SK-N-MC (cell line): ENCODE measurements around the gene TLN1.

Source experiments
- DNase-seq: peaks from one replicate; pipeline ENCODE4 v3.0.0-alpha.2; 2011; ENCODE audit warnings: low read depth, low spot score
- H3K27ac ChIP-seq: fragments of 200-600 bp; sonication (generic); 2 replicates; pipeline ENCODE4 v1.5.1; 2016; ENCODE audit warnings: mixed run types
- H3K36me3 ChIP-seq: fragments of 200-600 bp; sonication (generic); 2 replicates; pipeline ENCODE4 v1.6.1; 2017; ENCODE audit warnings: antibody characterized with exemption, low read length, mixed read lengths; ENCODE audit not compliant: insufficient read depth
- H3K4me3 ChIP-seq: fragments of 200-600 bp; sonication (generic); 2 replicates; pipeline ENCODE4 v1.5.1; 2016
- H3K9ac ChIP-seq: fragments of 200-600 bp; sonication (generic); 2 replicates; pipeline ENCODE4 v1.8.0; 2017; ENCODE audit warnings: mixed run types, mixed read lengths; ENCODE audit not compliant: insufficient read length
- H3K9me3 ChIP-seq: fragments of 200-600 bp; sonication (generic); 2 replicates; pipeline ENCODE4 v1.6.1; 2017; ENCODE audit warnings: low read depth, mild to moderate bottlenecking, antibody characterized with exemption, low read length, moderate library complexity, mixed read lengths
- EZH2 ChIP-seq: fragments of 200-600 bp; sonication (generic); IDR thresholded peaks from one replicate; pipeline ENCODE4 v1.6.1; 2017; ENCODE audit warnings: antibody characterized with exemption
- FOXP2 ChIP-seq: optimal IDR thresholded peaks from 2 replicates; pipeline ENCODE3; 2011; ENCODE audit warnings: mild to moderate bottlenecking, moderate library complexity; ENCODE audit not compliant: insufficient read depth; ENCODE audit errors: extremely low read length, control extremely low read depth
- POLR2AphosphoS5 ChIP-seq: IDR thresholded peaks from 2 replicates; pipeline ENCODE4 v1.6.1; 2012; ENCODE audit warnings: mild to moderate bottlenecking, low read depth, low read length, borderline replicate concordance

Gene TLN1

DNA sequence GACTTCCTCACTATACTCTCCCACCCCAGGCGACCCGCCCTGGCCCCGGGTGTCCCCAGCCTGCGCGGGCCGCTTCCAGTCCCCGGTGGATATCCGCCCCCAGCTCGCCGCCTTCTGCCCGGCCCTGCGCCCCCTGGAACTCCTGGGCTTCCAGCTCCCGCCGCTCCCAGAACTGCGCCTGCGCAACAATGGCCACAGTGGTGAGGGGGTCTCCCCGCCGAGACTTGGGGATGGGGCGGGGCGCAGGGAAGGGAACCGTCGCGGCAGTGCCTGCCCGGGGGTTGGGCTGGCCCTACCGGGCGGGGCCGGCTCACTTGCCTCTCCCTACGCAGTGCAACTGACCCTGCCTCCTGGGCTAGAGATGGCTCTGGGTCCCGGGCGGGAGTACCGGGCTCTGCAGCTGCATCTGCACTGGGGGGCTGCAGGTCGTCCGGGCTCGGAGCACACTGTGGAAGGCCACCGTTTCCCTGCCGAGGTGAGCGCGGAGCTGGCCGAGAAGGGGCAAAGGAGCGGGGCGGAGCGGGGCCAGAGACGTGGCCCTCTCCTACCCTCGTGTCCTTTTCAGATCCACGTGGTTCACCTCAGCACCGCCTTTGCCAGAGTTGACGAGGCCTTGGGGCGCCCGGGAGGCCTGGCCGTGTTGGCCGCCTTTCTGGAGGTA, 56.1 kb downstream of the TLN1 start:
- H3K27ac ChIP-seq = no peak overlapping the region
- TF ChIP-seq POLR2AphosphoS5 = no peak
- no peak for TF ChIP-seq FOXP2
- TF ChIP-seq EZH2 = no peak
- no peak for DNase-seq
- no peaks in the 10 kb centered on the region for H3K36me3 ChIP-seq
- H3K9ac ChIP-seq = no peak overlapping the region
- no peaks in the 10 kb centered on the region for H3K9me3 ChIP-seq
- H3K4me3 ChIP-seq = no peak overlapping the region

DNA sequence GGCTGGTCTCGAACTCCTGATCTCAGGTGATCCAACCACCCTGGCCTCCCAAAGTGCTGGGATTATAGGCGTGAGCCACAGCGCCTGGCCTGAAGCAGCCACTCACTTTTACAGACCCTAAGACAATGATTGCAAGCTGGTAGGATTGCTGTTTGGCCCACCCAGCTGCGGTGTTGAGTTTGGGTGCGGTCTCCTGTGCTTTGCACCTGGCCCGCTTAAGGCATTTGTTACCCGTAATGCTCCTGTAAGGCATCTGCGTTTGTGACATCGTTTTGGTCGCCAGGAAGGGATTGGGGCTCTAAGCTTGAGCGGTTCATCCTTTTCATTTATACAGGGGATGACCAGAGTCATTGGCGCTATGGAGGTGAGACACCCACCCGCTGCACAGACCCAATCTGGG, 56.8 kb downstream of the TLN1 start:
- Histone ChIP-seq H3K27ac (no peak overlapping the region), H3K4me3 (no peak overlapping the region), H3K9ac (no peak overlapping the region), H3K9me3 (no peaks in the 10 kb centered on the region), H3K36me3 (no peaks in the 10 kb centered on the region)
- TF ChIP-seq FOXP2 = no peak
- TF ChIP-seq POLR2AphosphoS5 = no peak
- TF ChIP-seq EZH2 = no peak
- no peak for DNase-seq

DNA sequence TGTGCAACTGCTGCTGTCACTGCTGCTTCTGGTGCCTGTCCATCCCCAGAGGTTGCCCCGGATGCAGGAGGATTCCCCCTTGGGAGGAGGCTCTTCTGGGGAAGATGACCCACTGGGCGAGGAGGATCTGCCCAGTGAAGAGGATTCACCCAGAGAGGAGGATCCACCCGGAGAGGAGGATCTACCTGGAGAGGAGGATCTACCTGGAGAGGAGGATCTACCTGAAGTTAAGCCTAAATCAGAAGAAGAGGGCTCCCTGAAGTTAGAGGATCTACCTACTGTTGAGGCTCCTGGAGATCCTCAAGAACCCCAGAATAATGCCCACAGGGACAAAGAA, 58.0 kb downstream of the TLN1 start:
- TF ChIP-seq POLR2AphosphoS5 = no peak
- no peak for TF ChIP-seq FOXP2
- TF ChIP-seq EZH2 = no peak
- Histone ChIP-seq H3K9ac (no peak overlapping the region), H3K4me3 (no peak overlapping the region), H3K9me3 (no peaks in the 10 kb centered on the region), H3K36me3 (no peaks in the 10 kb centered on the region), H3K27ac (no peak overlapping the region)
- no peak for DNase-seq

DNA sequence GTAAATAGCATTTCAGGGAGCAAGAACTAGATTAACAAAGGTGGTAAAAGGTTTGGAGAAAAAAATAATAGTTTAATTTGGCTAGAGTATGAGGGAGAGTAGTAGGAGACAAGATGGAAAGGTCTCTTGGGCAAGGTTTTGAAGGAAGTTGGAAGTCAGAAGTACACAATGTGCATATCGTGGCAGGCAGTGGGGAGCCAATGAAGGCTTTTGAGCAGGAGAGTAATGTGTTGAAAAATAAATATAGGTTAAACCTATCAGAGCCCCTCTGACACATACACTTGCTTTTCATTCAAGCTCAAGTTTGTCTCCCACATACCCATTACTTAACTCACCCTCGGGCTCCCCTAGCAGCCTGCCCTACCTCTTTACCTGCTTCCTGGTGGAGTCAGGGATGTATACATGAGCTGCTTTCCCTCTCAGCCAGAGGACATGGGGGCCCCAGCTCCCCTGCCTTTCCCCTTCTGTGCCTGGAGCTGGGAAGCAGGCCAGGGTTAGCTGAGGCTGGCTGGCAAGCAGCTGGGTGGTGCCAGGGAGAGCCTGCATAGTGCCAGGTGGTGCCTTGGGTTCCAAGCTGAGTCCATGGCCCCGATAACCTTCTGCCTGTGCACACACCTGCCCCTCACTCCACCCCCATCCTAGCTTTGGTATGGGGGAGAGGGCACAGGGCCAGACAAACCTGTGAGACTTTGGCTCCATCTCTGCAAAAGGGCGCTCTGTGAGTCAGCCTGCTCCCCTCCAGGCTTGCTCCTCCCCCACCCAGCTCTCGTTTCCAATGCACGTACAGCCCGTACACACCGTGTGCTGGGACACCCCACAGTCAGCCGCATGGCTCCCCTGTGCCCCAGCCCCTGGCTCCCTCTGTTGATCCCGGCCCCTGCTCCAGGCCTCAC, 58.6 kb downstream of the TLN1 start, which contains the start of gene CA9:
Gene CA9 (plus strand): TSS at position 797 of the 893 bp plus-strand sequence. CDS start 32 bp downstream, at position 829.
- H3K9ac ChIP-seq = no peak within 1 kb of the TSS
- H3K9me3 ChIP-seq = no peaks in the 10 kb centered on the region
- no peak within 1 kb of the TSS for H3K27ac ChIP-seq
- H3K36me3 ChIP-seq = no peaks in the 10 kb centered on the region
- TF ChIP-seq EZH2 = no peak
- TF ChIP-seq POLR2AphosphoS5 = no peak
- no peak for TF ChIP-seq FOXP2
- H3K4me3 ChIP-seq = no peak within 1 kb of the TSS
- no peak for DNase-seq

DNA sequence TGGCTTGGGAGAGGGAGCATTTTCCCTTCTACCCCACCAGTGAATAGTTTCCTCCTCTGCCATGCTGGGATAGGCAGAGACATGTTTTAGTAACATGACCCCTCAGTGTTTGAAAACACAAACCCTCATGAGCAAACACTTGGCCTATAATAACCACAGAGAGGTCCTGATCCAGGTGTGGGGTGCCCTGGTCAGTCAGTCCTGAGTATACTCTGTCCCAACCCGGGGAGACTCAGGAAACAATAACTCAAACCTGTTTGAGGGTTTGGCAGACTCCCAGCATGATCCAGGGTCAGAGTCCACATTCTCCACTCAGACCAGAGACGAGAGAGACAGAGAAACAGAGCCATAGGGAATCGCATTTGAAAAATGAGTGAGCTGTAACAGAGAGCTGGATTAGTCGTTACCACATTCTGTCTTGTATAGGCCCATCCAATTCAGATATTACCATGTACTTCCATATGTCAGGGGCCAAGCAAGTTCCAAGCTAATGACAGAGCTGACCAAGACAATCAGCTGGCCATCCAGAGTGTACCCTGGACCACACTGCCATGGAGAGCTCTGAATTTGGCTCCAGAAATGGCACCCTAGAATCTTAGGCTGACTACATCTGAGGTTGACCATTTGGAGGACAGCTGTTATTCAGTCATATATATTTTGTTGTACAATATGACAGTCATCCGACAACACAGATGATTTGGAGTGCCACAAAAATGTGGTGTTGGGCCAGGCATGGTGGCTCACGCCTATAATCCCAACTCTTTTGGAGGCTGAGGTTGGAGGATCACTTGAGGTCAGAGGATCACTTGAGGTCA, 62.5 kb downstream of the TLN1 start:
- Histone ChIP-seq H3K27ac (no peak overlapping the region), H3K9ac (no peak overlapping the region), H3K9me3 (no peaks in the 10 kb centered on the region), H3K36me3 (no peaks in the 10 kb centered on the region), H3K4me3 (no peak overlapping the region)
- no peak for DNase-seq
- TF ChIP-seq EZH2 = no peak
- TF ChIP-seq FOXP2 = no peak
- no peak for TF ChIP-seq POLR2AphosphoS5

DNA sequence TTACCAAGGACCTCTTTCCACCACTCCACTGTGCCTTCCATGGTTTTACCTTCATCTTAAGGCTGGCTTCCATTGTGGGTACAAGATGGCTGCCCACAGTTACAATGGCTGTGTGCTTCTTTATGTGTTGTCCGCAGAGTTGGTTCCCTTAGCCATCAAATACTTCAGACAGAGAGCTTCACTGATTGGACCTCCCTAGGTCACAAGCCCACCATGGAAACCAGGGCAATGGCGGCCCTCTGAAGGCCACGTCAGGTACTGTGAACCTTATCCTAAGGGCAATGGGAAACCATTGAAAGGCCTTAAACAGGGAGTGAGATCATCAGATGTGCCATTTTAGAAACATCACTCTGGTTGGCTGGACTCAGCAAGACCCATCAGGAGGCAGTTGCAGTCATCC, 64.1 kb downstream of the TLN1 start:
- Histone ChIP-seq H3K9me3 (no peaks in the 10 kb centered on the region), H3K4me3 (no peak overlapping the region), H3K36me3 (peaks cover 3% of the 10 kb centered on the region; the same call in 1 of the 2 replicates), H3K9ac (no peak overlapping the region), H3K27ac (no peak overlapping the region)
- DNase-seq = no peak
- TF ChIP-seq POLR2AphosphoS5 (no peak), EZH2 (no peak), FOXP2 (no peak)

DNA sequence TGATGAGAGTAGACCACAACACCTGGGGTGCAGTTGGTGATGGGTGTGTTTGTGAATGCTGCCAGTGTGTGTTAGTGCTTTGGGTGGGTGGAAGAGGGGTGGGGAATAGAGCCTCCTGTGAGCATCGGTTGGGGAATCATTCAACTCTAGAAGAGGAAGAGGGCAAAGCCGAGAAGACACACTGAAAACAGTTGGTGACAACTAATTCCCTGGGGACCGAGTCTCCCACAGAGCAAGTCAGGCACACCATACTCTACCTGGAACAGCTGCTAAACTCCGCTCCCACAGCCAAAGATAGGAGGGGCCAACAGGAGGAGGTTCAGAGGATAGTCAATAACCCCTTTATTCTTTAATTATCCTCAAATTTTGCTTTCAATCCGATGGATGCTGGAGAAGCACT, 65.4 kb downstream of the TLN1 start:
- H3K9ac ChIP-seq = no peak overlapping the region
- no peaks in the 10 kb centered on the region for H3K9me3 ChIP-seq
- H3K27ac ChIP-seq = no peak overlapping the region
- DNase-seq = no peak
- H3K4me3 ChIP-seq = no peak overlapping the region
- peaks cover 17% of the 10 kb centered on the region for H3K36me3 ChIP-seq
- TF ChIP-seq POLR2AphosphoS5 (no peak), FOXP2 (no peak), EZH2 (no peak)

DNA sequence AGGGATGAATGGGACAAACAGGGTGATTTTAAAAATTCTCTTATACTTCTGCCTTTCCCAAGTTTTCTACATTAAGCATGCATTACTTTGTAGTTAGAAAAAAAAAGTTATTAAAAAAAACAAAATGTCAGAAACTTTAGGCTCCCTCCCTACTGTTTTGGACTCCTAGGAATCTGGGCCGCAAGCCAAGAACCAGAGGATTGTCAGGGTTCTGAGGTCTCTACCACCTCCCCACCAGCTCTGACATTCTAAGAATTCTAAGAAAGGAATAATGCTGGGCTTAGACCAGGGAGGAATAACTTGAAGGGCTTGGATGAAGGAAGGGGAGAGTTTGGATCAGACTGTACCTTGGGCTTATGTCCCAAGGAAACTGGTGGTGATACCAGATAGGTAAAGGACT, 66.0 kb downstream of the TLN1 start:
- TF ChIP-seq EZH2 = no peak
- Histone ChIP-seq H3K27ac (no peak overlapping the region), H3K9ac (peak overlapping the region; percentile 87), H3K36me3 (peaks cover 19% of the 10 kb centered on the region), H3K4me3 (peak overlapping the region; percentile 95; the same call in 1 of the 2 replicates), H3K9me3 (no peaks in the 10 kb centered on the region)
- DNase-seq = no peak

DNA sequence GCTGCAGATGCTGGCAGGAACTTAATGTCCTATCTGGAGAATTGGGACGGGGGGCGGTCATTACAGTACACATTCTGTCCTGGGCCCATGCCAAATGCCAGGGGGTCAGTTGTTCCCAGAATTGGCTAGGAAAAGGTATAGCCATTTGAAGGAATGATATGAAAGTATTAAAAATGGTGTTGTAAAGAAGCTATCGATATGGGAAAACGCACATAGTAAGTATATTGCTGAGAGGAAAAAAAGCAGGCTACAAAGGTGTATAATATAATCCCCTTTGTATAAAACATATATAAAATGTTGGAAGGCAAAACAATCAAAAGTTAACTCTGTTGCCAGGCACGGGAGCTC, 66.5 kb downstream of the TLN1 start:
- TF ChIP-seq POLR2AphosphoS5 (no peak), FOXP2 (no peak), EZH2 (no peak)
- H3K9me3 ChIP-seq = no peaks in the 10 kb centered on the region
- H3K36me3 ChIP-seq = peaks cover 25% of the 10 kb centered on the region
- peak overlapping the region; percentile 95 for H3K4me3 ChIP-seq
- no peak overlapping the region for H3K27ac ChIP-seq
- no peak for DNase-seq
- peak overlapping the region; percentile 87 for H3K9ac ChIP-seq
